Activated CD8-positive, alpha-beta memory T cell treated with anti-CD3 and anti-CD28 coated beads, Interleukin-2, amount 50 U/mL, for 48 hours (primary cell): ENCODE data around the gene CPXM2.

Experiments used
- DNase-seq: peaks from one replicate; pipeline ENCODE4 v3.0.0-alpha.2; 2020

The CPXM2 gene

GRCh38 chr10:123769647-123770046 is 122.0 kb downstream of the CPXM2 start:
- no peak for DNase-seq

- no peak for DNase-seq
Measured at GRCh38 chr10:123766761-123767160, 124.8 kb downstream of the CPXM2 start.

GRCh38 chr10:123766012-123766411 is 125.6 kb downstream of the CPXM2 start:
- no peak for DNase-seq

- no peak for DNase-seq
Measured at GRCh38 chr10:123761666-123762230, 129.9 kb downstream of the CPXM2 start.

- DNase-seq, result no peak
Measured at GRCh38 chr10:123761038-123761428, 130.6 kb downstream of the CPXM2 start.

- DNase-seq, result no peak
Measured at GRCh38 chr10:123760356-123761037, 131.1 kb downstream of the CPXM2 start.

- no peak for DNase-seq
Measured at GRCh38 chr10:123759501-123760031, 132.0 kb downstream of the CPXM2 start.

- DNase-seq, result no peak
Measured at GRCh38 chr10:123759041-123759440, 132.6 kb downstream of the CPXM2 start.

- DNase-seq, result no peak
Measured at GRCh38 chr10:123757853-123758252, 133.8 kb downstream of the CPXM2 start.

- no peak for DNase-seq
Measured at GRCh38 chr10:123755061-123755460, 136.5 kb downstream of the CPXM2 start.

GRCh38 chr10:123754123-123754522 is 137.5 kb downstream of the CPXM2 start:
- no peak for DNase-seq

- no peak for DNase-seq
Measured at GRCh38 chr10:123751342-123752134, 140.1 kb downstream of the CPXM2 start.

- DNase-seq, result no peak
Measured at GRCh38 chr10:123750901-123751300, 140.7 kb downstream of the CPXM2 start.

GRCh38 chr10:123748711-123749110 is 142.9 kb downstream of the CPXM2 start:
- no peak for DNase-seq

GRCh38 chr10:123747426-123747825 is 144.2 kb downstream of the CPXM2 start:
- no peak for DNase-seq

GRCh38 chr10:123746942-123747341 is 144.7 kb downstream of the CPXM2 start:
- DNase-seq, result no peak

- no peak for DNase-seq
Measured at GRCh38 chr10:123746520-123746919, 145.1 kb downstream of the CPXM2 start.

GRCh38 chr10:123746061-123746460 is 145.5 kb downstream of the CPXM2 start:
- no peak for DNase-seq

GRCh38 chr10:123744224-123744536 is 147.4 kb downstream of the CPXM2 start:
- no peak for DNase-seq

- no peak for DNase-seq
Measured at GRCh38 chr10:123743441-123744223, 148.0 kb downstream of the CPXM2 start.

GRCh38 chr10:123742751-123743440 is 148.7 kb downstream of the CPXM2 start:
- no peak for DNase-seq

- DNase-seq, result no peak
Measured at GRCh38 chr10:123741711-123742110, 149.9 kb downstream of the CPXM2 start.

- no peak for DNase-seq
Measured at GRCh38 chr10:123741146-123741545, 150.5 kb downstream of the CPXM2 start.
